ENCODE results near the gene CALHM4.

GRCh38 chr6:116556065-116556464 lies 2.5 kb downstream of the CALHM4 start:
- TF ChIP-seq CTCF (IDR thresholded peaks at IDR 0.05 in 4 of 5, conservative IDR thresholded peaks at IDR 0.05 in 1 of 5): no peak
- TF ChIP-seq POLR2A (IDR thresholded peaks at IDR 0.05): no peak

All from gastrocnemius medialis (tissue), 4 donors.